Body of pancreas (tissue), 4 donors: Measurements from ENCODE around the gene GPR50.

Source experiments
- CTCF ChIP-seq, 7 experiments: fragments of 450-650 bp in 4 of 7; fragments of 200-600 bp in 3 of 7; sonication (generic) in 3 of 7; IDR thresholded peaks; one replicate each; pipeline ENCODE4 v1.5.1; 2016 to 2019; ENCODE audit warnings: antibody characterized with exemption in 7 of 7
- POLR2A ChIP-seq, 3 donors: fragments of 450-650 bp; IDR thresholded peaks; one replicate each; pipeline ENCODE4 v1.6.1; 2016; ENCODE audit warnings: antibody characterized with exemption in 3 of 3, mild to moderate bottlenecking in 2 of 3

DNA sequence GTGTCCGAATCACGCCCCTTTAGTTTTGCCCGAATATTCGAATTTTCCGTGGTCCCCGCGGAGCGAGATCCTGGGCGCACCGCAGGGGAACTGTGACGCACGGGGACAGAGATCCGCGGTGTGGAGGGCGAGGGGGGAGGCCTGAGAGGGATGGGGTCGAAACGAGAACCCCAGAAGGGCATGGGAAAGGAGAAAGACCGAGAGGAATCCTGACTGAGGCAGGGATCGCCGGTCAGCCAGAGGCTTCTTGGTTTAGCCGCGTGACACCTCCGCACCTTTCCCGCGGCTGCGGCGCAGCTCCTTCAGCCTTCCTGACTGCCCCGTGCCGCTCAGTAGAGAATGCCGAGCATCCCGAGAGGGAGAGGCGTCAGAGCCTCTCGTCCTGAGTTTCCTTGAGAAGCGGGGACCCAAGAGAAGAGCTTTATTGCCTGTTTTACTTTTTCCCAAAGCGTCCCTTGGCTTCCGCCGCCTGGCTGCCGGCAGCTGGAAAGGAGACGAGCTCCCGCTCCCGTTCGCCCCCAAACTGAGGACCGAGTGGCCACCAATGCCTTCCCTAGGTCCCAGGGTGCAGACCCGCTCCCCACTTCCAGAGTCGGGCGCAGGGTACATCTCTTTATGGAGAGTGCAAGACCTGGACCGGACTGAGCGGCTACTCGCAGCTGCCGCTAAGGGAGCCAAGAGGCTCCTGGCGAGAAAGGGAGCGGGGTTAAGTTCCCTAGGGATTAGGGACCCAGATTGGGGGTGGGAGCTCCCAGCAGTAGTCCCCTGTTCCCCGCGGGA is 911 bp upstream of the GPR50 start:
- TF ChIP-seq CTCF (IDR thresholded peaks at IDR 0.05): no peak
- no peak for TF ChIP-seq POLR2A (IDR thresholded peaks at IDR 0.05)
